ENCODE results near the gene NLRP5. TPM values are rescaled to one million over a fixed set of nuclear protein-coding genes. Genes with fewer than 3 reads are reported as not detected.
A peak's percentile ranks its signal among the peaks of the same experiment; 100 is the strongest.

NLRP5 gene
- total and polyA plus RNA-seq, 2 donors from 2014 or later: not detected

DNA sequence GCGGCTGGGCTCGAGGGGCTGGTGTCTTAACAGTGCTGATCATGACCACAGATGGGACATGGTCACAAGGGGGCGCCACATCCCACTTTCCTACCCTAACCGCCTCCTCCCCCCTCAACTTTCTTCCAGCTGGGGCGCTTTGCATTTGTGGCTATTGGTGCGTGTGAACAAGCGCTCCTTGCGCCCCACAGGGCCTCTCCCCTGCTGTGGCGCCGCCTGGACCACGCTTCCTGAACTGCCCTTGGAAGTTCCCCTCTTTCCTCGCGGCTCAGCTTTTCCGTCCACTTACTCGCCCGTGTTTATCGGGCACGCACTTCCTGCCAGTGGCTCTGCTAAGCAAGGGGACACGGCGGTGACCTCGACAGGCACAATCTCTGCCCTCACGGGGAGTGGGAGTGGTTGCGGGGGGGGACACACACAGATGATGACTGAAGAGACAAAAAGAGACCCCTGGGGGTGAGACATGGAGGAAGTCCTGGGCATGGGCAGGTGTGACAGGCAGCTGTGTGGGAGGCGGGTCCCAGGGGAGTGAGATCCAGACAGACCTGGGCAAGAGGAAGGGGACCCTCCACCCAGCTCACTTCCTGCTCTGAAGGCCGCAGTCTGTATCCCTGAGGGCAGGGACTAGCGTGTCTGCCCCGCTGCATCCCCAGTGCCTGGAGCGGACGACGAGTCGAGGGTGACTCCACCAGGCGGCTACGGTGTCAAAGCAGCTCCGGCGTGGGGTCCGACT is 94.3 kb downstream of the NLRP5 start:
- intact Hi-C loops (cut with DNase I): no loop called here
- no peak for FAIRE-seq
- Histone ChIP-seq H3K27ac (ENCODE audit: low read depth in 2 of 2, low read length in 2 of 2) (no peak overlapping the region), H3K4me1 (ENCODE audit: control insufficient read depth in 2 of 3, insufficient read depth in 2 of 3, low read depth in 1 of 3, low read length in 3 of 3) (peaks cover 0 to 8% (median 0%) of the 10 kb centered on the region in 3 donors), H3K9me3 (ENCODE audit: control insufficient read depth in 2 of 3, insufficient read depth in 1 of 3, low read length in 3 of 3) (no peaks in the 10 kb centered on the region), H3K9ac (ENCODE audit: low read length in 3 of 3) (peak overlapping the region in 1 of 3 donors; percentile 29), H3K4me3 (ENCODE audit: low read length in 3 of 3) (peak overlapping the region; percentile 36 to 61 (median 39)), H3K36me3 (ENCODE audit: control insufficient read depth in 2 of 3, insufficient read depth in 3 of 3, low read length in 3 of 3) (no peaks in the 10 kb centered on the region), H3K27me3 (ENCODE audit: control insufficient read depth, insufficient read depth, low read length) (no peaks in the 10 kb centered on the region)
- TF ChIP-seq, protein P1, sequence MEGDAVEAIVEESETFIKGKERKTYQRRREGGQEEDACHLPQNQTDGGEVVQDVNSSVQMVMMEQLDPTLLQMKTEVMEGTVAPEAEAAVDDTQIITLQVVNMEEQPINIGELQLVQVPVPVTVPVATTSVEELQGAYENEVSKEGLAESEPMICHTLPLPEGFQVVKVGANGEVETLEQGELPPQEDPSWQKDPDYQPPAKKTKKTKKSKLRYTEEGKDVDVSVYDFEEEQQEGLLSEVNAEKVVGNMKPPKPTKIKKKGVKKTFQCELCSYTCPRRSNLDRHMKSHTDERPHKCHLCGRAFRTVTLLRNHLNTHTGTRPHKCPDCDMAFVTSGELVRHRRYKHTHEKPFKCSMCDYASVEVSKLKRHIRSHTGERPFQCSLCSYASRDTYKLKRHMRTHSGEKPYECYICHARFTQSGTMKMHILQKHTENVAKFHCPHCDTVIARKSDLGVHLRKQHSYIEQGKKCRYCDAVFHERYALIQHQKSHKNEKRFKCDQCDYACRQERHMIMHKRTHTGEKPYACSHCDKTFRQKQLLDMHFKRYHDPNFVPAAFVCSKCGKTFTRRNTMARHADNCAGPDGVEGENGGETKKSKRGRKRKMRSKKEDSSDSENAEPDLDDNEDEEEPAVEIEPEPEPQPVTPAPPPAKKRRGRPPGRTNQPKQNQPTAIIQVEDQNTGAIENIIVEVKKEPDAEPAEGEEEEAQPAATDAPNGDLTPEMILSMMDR (IDR thresholded peaks at IDR 0.05; ENCODE audit: borderline replicate concordance, extremely low read depth, insufficient read depth): peak; percentile 43
- peak in 4 of 5 donors; percentile 80 to 89 (median 82) for DNase-seq

DNA sequence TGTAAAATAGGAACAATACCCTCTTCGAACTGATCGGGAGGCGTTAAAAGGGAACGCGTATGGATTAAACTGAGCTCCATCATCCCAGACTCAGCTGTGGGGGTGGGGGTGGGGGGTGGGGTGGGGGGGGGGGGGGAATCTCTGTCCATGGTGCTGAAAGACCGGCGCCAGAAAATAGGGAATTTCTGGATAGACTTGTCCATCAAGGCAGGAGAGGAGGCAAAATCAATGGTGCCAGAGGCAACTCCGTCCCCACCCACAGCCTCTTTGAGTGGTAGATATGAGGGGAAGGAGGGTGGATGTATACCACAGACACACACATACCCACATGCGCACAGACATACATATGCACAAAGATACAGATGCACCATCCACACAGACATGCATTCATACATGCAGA is 97.1 kb downstream of the NLRP5 start:
- H3K9ac ChIP-seq (ENCODE audit: low read length in 3 of 3): no peak overlapping the region
- H3K27me3 ChIP-seq (ENCODE audit: control insufficient read depth, insufficient read depth, low read length): no peaks in the 10 kb centered on the region
- DNase-seq (no peak), FAIRE-seq (no peak)
- TF ChIP-seq, protein P1 (IDR thresholded peaks at IDR 0.05; ENCODE audit: borderline replicate concordance, extremely low read depth, insufficient read depth): no peak
- intact Hi-C loops (cut with DNase I): no loop called here
- peaks cover 0 to 8% (median 0%) of the 10 kb centered on the region in 3 donors for H3K4me1 ChIP-seq (ENCODE audit: control insufficient read depth in 2 of 3, insufficient read depth in 2 of 3, low read depth in 1 of 3, low read length in 3 of 3)
- no peak overlapping the region for H3K4me3 ChIP-seq (ENCODE audit: low read length in 3 of 3)
- H3K27ac ChIP-seq (ENCODE audit: low read depth in 2 of 2, low read length in 2 of 2): no peak overlapping the region
- H3K36me3 ChIP-seq (ENCODE audit: control insufficient read depth in 2 of 3, insufficient read depth in 3 of 3, low read length in 3 of 3): no peaks in the 10 kb centered on the region
- no peaks in the 10 kb centered on the region for H3K9me3 ChIP-seq (ENCODE audit: control insufficient read depth in 2 of 3, insufficient read depth in 1 of 3, low read length in 3 of 3)

DNA sequence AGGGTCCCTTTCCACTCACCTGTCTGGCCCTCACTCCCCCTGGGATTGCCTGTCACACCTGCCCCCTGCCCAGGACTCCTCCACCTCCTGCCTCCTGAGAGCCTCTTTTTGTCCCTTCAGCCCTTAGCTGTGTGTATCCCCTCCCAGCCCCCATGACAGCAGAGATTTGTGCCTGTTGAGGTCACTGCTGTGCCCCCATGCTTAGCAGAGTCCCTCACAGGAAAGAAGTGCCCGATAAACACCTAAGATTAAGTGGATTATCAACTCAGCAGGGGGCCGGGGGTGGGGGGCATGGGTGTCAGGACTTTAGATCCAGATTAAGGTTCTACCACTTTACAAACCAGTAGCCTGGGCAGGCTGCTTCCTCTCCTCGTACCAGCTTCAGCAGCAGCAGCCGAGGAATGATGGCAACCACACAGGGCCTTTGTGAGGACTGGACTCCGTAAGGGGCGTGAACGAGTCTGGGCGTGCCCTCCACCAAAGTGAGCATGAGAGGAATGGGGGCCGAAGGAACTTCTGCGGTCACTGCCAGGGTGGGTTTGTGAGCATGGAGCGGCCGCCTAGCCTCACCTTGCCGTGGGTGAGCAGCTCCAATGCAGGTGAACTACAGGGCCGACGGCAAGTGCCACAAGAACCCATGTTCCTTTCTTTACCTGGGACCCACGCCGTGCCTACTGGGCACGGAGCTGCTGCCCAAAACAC is 98.4 kb downstream of the NLRP5 start:
- DNase-seq (no peak), FAIRE-seq (no peak)
- H3K4me1 ChIP-seq (ENCODE audit: control insufficient read depth in 2 of 3, insufficient read depth in 2 of 3, low read depth in 1 of 3, low read length in 3 of 3): peaks cover 0 to 8% (median 0%) of the 10 kb centered on the region in 3 donors
- no peaks in the 10 kb centered on the region for H3K27me3 ChIP-seq (ENCODE audit: control insufficient read depth, insufficient read depth, low read length)
- TF ChIP-seq, protein P1 (IDR thresholded peaks at IDR 0.05; ENCODE audit: borderline replicate concordance, extremely low read depth, insufficient read depth): no peak
- H3K36me3 ChIP-seq (ENCODE audit: control insufficient read depth in 2 of 3, insufficient read depth in 3 of 3, low read length in 3 of 3): no peaks in the 10 kb centered on the region
- no peak overlapping the region for H3K9ac ChIP-seq (ENCODE audit: low read length in 3 of 3)
- intact Hi-C loops (cut with DNase I): no loop called here
- no peaks in the 10 kb centered on the region for H3K9me3 ChIP-seq (ENCODE audit: control insufficient read depth in 2 of 3, insufficient read depth in 1 of 3, low read length in 3 of 3)
- H3K27ac ChIP-seq (ENCODE audit: low read depth in 2 of 2, low read length in 2 of 2): no peak overlapping the region
- H3K4me3 ChIP-seq (ENCODE audit: low read length in 3 of 3): no peak overlapping the region

All from kidney (tissue), 14 donors.